ENCODE data around the gene CPEB4. TPM values are rescaled to one million over a fixed set of nuclear protein-coding genes. Genes with fewer than 3 reads are reported as not detected.
A peak's percentile ranks its signal among the peaks of the same experiment; 100 is the strongest.

CPEB4 gene
- total and polyA plus RNA-seq, 2 of the 8 experiments (the other 6 are each of a cell fraction or from before 2014, with no cell fraction given), result 8.4 to 13.4 TPM

DNA sequence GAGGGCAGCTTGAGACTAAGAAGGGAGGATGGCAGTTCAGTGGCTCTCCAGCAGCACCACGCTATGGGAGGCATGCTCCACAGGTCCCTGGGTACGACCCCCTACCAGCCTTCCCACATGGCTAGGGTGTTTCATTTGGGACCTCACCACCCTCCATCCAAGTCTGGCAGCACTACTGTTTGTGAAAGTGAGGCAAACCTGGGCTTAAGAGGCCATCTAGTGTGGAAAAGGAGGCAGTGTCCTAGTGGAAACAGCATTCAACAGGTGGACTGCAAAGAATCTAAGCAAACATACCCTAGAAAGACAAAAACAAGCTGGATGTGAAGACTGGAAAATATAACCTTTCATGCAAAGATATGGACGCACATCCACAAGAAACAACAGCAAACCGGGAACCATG lies 96.1 kb downstream of the CPEB4 start:
- peak in 1 of 2 experiments; percentile 50 for DNase-seq (ENCODE audit: low read depth in 1 of 2, low spot score in 2 of 2)
- CTCF ChIA-PET (ENCODE audit: partially characterized antibody), result interaction anchor here (0.6 to 5.3 kb wide), 43 partner anchors 9 to 691 kb away, joined by 3 to 35 read pairs (median 4); no protein-coding TSS in a partner anchor
- no peak overlapping the region for H3K27ac ChIP-seq (ENCODE audit: low read depth, low read length)
- no peak overlapping the region for H2BK120ac ChIP-seq (replicated peaks; ENCODE audit: low read depth, low read length)
- no peak overlapping the region for H3K4ac ChIP-seq (replicated peaks; ENCODE audit: insufficient read length, low read depth, low read length)
- peaks cover 3 to 8% of the 10 kb centered on the region in 2 experiments; a peak in 3 of 4 replicates for H3K9me3 ChIP-seq (ENCODE audit: insufficient read depth in 2 of 2, low read depth in 1 of 2, low read length in 1 of 2)
- H4K8ac ChIP-seq (ENCODE audit: extremely low read depth, insufficient read depth, low read length), result no peak overlapping the region
- H2BK5ac ChIP-seq (ENCODE audit: low read depth, low read length), result no peak overlapping the region
- H3K9ac ChIP-seq (replicated peaks in 1 of 4; ENCODE audit: extremely low read depth in 1 of 4, low read depth in 3 of 4, low read length in 3 of 4), result no peak overlapping the region
- H3K14ac ChIP-seq (ENCODE audit: insufficient read length), result no peak overlapping the region
- FAIRE-seq, result peak; percentile 90
- H3K4me1 ChIP-seq (replicated peaks in 1 of 4; ENCODE audit: control insufficient read depth in 3 of 4, insufficient read depth in 4 of 4, low read length in 3 of 4), result peaks cover 4 to 8% (median 5%) of the 10 kb centered on the region in 4 experiments; a peak in 4 of 7 replicates
- H2BK15ac ChIP-seq (ENCODE audit: low read length), result no peak overlapping the region
- H3K79me1 ChIP-seq (ENCODE audit: low read depth, low read length), result no peaks in the 10 kb centered on the region
- 49% methylated on average over 4 of the region's 4 CpGs; no CpG with 5 or more reads in 1 of the 2 experiments for WGBS, 2 experiments (ENCODE audit: extremely low coverage in 1 of 2, insufficient coverage in 1 of 2, insufficient read length in 1 of 2, insufficient replicate concordance in 2 of 2, low coverage in 1 of 2, low lambda C conversion rate in 2 of 2, missing lambda C conversion rate in 1 of 2)
- H4K20me1 ChIP-seq (replicated peaks in 1 of 2; ENCODE audit: control insufficient read depth in 1 of 2, insufficient read depth in 2 of 2, low read length in 2 of 2), result no peaks in the 10 kb centered on the region
- no peak overlapping the region for H3K23ac ChIP-seq (ENCODE audit: insufficient read length)
- no peaks in the 10 kb centered on the region for H3K27me3 ChIP-seq (replicated peaks in 1 of 4; ENCODE audit: control insufficient read depth in 3 of 4, extremely low read depth in 1 of 4, insufficient read depth in 3 of 4, low read length in 3 of 4)
- H3K23me2 ChIP-seq (ENCODE audit: low read depth, low read length), result no peaks in the 10 kb centered on the region; the same call in 1 of the 2 replicates
- no peak overlapping the region for H3K18ac ChIP-seq (ENCODE audit: extremely low read depth, low read length)
- H4K5ac ChIP-seq (ENCODE audit: insufficient read length, low read depth, low read length), result no peak overlapping the region
- H2AK5ac ChIP-seq (ENCODE audit: low read depth, low read length), result no peak overlapping the region
- no peak overlapping the region for H3K4me2 ChIP-seq (ENCODE audit: insufficient read depth in 1 of 2, low read depth in 2 of 2, low read length in 2 of 2)
- H3K56ac ChIP-seq (replicated peaks; ENCODE audit: insufficient read length, low read depth, low read length), result no peak overlapping the region
- H2AFZ ChIP-seq (ENCODE audit: low read length), result no peak overlapping the region; the same call in 1 of the 2 replicates
- no peaks in the 10 kb centered on the region for H3K79me2 ChIP-seq (ENCODE audit: control insufficient read depth in 1 of 2, insufficient read depth in 2 of 2, low read length in 2 of 2)
- no peak overlapping the region for H2BK12ac ChIP-seq (ENCODE audit: low read depth, low read length)
- H2BK20ac ChIP-seq (ENCODE audit: low read length), result no peak overlapping the region
- POLR2A ChIA-PET (ENCODE audit: partially characterized antibody), result interaction anchor here (1.4 kb wide), 1 partner anchor 370 kb away, joined by 3 read pairs; no protein-coding TSS in a partner anchor
- H3K4me3 ChIP-seq (ENCODE audit: extremely low read depth in 1 of 4, insufficient read depth in 2 of 4, low read depth in 3 of 4, low read length in 4 of 4), result no peak overlapping the region
- H3K36me3 ChIP-seq (ENCODE audit: control insufficient read depth in 2 of 4, insufficient read depth in 4 of 4, low read length in 3 of 4), result no peaks in the 10 kb centered on the region
- no peak overlapping the region for H4K91ac ChIP-seq (replicated peaks; ENCODE audit: insufficient read length, low read length)
- TF ChIP-seq, protein P1, sequence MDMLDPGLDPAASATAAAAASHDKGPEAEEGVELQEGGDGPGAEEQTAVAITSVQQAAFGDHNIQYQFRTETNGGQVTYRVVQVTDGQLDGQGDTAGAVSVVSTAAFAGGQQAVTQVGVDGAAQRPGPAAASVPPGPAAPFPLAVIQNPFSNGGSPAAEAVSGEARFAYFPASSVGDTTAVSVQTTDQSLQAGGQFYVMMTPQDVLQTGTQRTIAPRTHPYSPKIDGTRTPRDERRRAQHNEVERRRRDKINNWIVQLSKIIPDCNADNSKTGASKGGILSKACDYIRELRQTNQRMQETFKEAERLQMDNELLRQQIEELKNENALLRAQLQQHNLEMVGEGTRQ (IDR thresholded peaks at IDR 0.05; ENCODE audit: low read length), result no peak
- TF ChIP-seq FOSL1 (IDR thresholded peaks at IDR 0.05; ENCODE audit: insufficient read depth, low read depth, low read length), result no peak
- TF ChIP-seq RFX5 (IDR thresholded peaks at IDR 0.05; ENCODE audit: borderline replicate concordance, low read depth, low read length), result no peak
- TF ChIP-seq CTCF (IDR thresholded peaks at IDR 0.05; ENCODE audit: control extremely low read depth in 1 of 3, insufficient read depth in 1 of 3, low read depth in 1 of 3, low read length in 3 of 3), result peak; percentile 8 to 87 (median 80)
- TF ChIP-seq, protein P2, sequence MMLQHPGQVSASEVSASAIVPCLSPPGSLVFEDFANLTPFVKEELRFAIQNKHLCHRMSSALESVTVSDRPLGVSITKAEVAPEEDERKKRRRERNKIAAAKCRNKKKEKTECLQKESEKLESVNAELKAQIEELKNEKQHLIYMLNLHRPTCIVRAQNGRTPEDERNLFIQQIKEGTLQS (IDR thresholded peaks at IDR 0.05; ENCODE audit: insufficient read depth, low read depth, low read length), result no peak
- no peak for TF ChIP-seq CHD1 (IDR thresholded peaks at IDR 0.05; ENCODE audit: low read depth, low read length)
- TF ChIP-seq, protein P3, sequence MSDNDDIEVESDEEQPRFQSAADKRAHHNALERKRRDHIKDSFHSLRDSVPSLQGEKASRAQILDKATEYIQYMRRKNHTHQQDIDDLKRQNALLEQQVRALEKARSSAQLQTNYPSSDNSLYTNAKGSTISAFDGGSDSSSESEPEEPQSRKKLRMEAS (IDR thresholded peaks at IDR 0.05), result peak; percentile 9; the same call in 1 of the 2 replicates
- TF ChIP-seq POLR2A (IDR thresholded peaks at IDR 0.05; ENCODE audit: control extremely low read depth in 1 of 2, low read depth in 2 of 2, low read length in 2 of 2), result no peak
- TF ChIP-seq TAF1 (IDR thresholded peaks at IDR 0.05; ENCODE audit: low read depth, low read length), result no peak

All from H1 (cell line).